Head of caudate nucleus (tissue), 42 donors: ENCODE data around the gene PCSK1N.
"Not testable (repeated sequence)": the region's sequence is repeated elsewhere in the genome, so short reads cannot be mapped to it uniquely, and the experiment has no call there.

Experiments
- DNase-seq, 42 donors: peaks; one replicate each; pipeline versions ENCODE4 v3.0.0 to v3.0.0-alpha.2; 2020 to 2021; ENCODE audit warnings: mixed read lengths in 7 of 42
- intact Hi-C: fragments of 100-400 bp; cut with DNase I; formaldehyde crosslinking; loops from one replicate; pipeline ENCODE4 v1.15.0; 2022

The PCSK1N gene

GRCh38 chrX:48835524-48836329, at the start of gene PCSK1N:
TSS of gene PCSK1N (minus strand) at chrX:48835610. CDS start at chrX:48835532, 78 bp downstream.
- DNase-seq: peak; percentile 4 to 85 (median 67)
- intact Hi-C loops: no loop called here

- DNase-seq: no peak
- intact Hi-C loops: no loop called here
Measured at GRCh38 chrX:48883729-48884128, 48.3 kb upstream of the PCSK1N start.

- DNase-seq, intact Hi-C loops: not testable (repeated sequence)
Measured at GRCh38 chrX:48876944-48877343, 41.5 kb upstream of the PCSK1N start.

- intact Hi-C loops, DNase-seq: not testable (repeated sequence)
Measured at GRCh38 chrX:48872017-48872416, 36.6 kb upstream of the PCSK1N start.

GRCh38 chrX:48864210-48864609, 28.8 kb upstream of the PCSK1N start:
- no peak for DNase-seq
- intact Hi-C loops: no loop called here

GRCh38 chrX:48854898-48855297, 19.5 kb upstream of the PCSK1N start:
- DNase-seq: no peak
- intact Hi-C loops: no loop called here

GRCh38 chrX:48854121-48854804, 18.9 kb upstream of the PCSK1N start:
- DNase-seq, intact Hi-C loops: not testable (repeated sequence)

GRCh38 chrX:48853494-48853893, 18.1 kb upstream of the PCSK1N start:
- intact Hi-C loops, DNase-seq: not testable (repeated sequence)

GRCh38 chrX:48852857-48853256, 17.4 kb upstream of the PCSK1N start:
- intact Hi-C loops: no loop called here

GRCh38 chrX:48848847-48849246, 13.4 kb upstream of the PCSK1N start:
- DNase-seq: no peak
- intact Hi-C loops: no loop called here

More at GRCh38 chrX:48852857-48853256, 17.4 kb upstream of the PCSK1N start:
- DNase-seq: no peak

GRCh38 chrX:48839686-48840085, 4.3 kb upstream of the PCSK1N start:
- intact Hi-C loops: no loop called here
- no peak for DNase-seq

GRCh38 chrX:48834383-48834709, 1.1 kb downstream of the PCSK1N start:
- intact Hi-C loops: no loop called here
- DNase-seq: peak in 2 of 42 donors; percentile 22 to 35

GRCh38 chrX:48833542-48834138, 1.8 kb downstream of the PCSK1N start:
- intact Hi-C loops: no loop called here
- peak in 1 of 42 donors; percentile 10 for DNase-seq

- DNase-seq: peak in 2 of 42 donors; percentile 1 to 29
- intact Hi-C loops: no loop called here
Measured at GRCh38 chrX:48831909-48832291, 3.5 kb downstream of the PCSK1N start.

GRCh38 chrX:48831136-48831908, 4.1 kb downstream of the PCSK1N start:
- intact Hi-C loops: no loop called here

GRCh38 chrX:48829016-48829735, 6.2 kb downstream of the PCSK1N start:
- DNase-seq: peak in 1 of 42 donors; percentile 3
- intact Hi-C loops: no loop called here

More at GRCh38 chrX:48831136-48831908, 4.1 kb downstream of the PCSK1N start:
- DNase-seq: peak in 1 of 42 donors; percentile 5

- intact Hi-C loops: no loop called here
- DNase-seq: no peak
Measured at GRCh38 chrX:48827654-48827968, 7.8 kb downstream of the PCSK1N start.

- intact Hi-C loops: no loop called here
- peak in 2 of 42 donors; percentile 3 to 22 for DNase-seq
Measured at GRCh38 chrX:48826876-48827653, 8.3 kb downstream of the PCSK1N start.
